Mucosa of rectum (tissue), 2 donors: Measurements from ENCODE around the gene AURKA.
A peak's percentile ranks its signal among the peaks of the same experiment; 100 is the strongest.
"Not testable (repeated sequence)": the region's sequence is repeated elsewhere in the genome, so short reads cannot be mapped to it uniquely, and the experiment has no call there.

Source experiments
- H3K27ac ChIP-seq, 2 donors: one replicate each; pipeline ENCODE4 v1.7.0; 2013; ENCODE audit warnings: inconsistent platforms in 2 of 2, low read depth in 2 of 2, low read length in 2 of 2
- H3K27me3 ChIP-seq, 2 donors: one replicate each; pipeline ENCODE4 v1.7.0; 2013; ENCODE audit warnings: low read length in 2 of 2; ENCODE audit not compliant: control insufficient read depth in 2 of 2, insufficient read depth in 2 of 2
- H3K36me3 ChIP-seq, 2 donors: one replicate each; pipeline ENCODE4 v1.7.0; 2013; ENCODE audit warnings: low read length in 2 of 2; ENCODE audit not compliant: control insufficient read depth in 2 of 2, insufficient read depth in 2 of 2
- H3K4me1 ChIP-seq, 2 donors: one replicate each; pipeline ENCODE4 v1.7.0; 2013; ENCODE audit warnings: low read length in 2 of 2, mild to moderate bottlenecking in 1 of 2; ENCODE audit not compliant: control insufficient read depth in 2 of 2, insufficient read depth in 2 of 2
- H3K4me3 ChIP-seq, 2 donors: one replicate each; pipeline ENCODE4 v1.7.0; 2013; ENCODE audit warnings: low read length in 2 of 2
- H3K9ac ChIP-seq, 2 donors: one replicate each; pipeline ENCODE4 v1.7.0; 2013; ENCODE audit warnings: low read length in 2 of 2, low read depth in 1 of 2, mild to moderate bottlenecking in 1 of 2
- H3K9me3 ChIP-seq, 2 donors: one replicate each; pipeline ENCODE4 v1.7.0; 2013; ENCODE audit warnings: low read length in 2 of 2; ENCODE audit not compliant: control insufficient read depth in 2 of 2
- donor health status: healthy.
- donor health status: Normal muscosa, but diverticular disease.

The AURKA gene

DNA sequence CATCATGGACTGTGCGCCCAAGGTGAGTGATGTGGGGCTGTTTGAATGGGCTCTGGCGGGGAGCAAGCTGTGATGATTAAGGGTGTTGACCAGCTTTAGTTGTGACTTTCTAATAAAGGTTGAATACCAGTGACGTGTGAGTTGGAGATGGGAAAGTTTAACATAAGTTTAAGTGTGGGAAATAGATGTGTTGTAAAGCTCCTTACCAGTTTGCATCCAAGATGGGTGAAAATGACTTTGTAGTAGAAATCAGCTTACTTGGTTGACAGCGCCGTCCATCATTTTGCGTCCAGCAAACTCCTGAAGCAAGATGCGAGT lies 20.4 kb upstream of the AURKA start:
- Histone ChIP-seq H3K4me3 (peak overlapping the region; percentile 28 to 68), H3K27me3 (no peaks in the 10 kb centered on the region), H3K27ac (peak overlapping the region; percentile 20 to 72), H3K4me1 (peaks cover 0 to 1% of the 10 kb centered on the region in 2 donors), H3K9ac (peak overlapping the region; percentile 0 to 42), H3K9me3 (no peaks in the 10 kb centered on the region), H3K36me3 (peaks cover 4 to 6% of the 10 kb centered on the region in 2 donors)

DNA sequence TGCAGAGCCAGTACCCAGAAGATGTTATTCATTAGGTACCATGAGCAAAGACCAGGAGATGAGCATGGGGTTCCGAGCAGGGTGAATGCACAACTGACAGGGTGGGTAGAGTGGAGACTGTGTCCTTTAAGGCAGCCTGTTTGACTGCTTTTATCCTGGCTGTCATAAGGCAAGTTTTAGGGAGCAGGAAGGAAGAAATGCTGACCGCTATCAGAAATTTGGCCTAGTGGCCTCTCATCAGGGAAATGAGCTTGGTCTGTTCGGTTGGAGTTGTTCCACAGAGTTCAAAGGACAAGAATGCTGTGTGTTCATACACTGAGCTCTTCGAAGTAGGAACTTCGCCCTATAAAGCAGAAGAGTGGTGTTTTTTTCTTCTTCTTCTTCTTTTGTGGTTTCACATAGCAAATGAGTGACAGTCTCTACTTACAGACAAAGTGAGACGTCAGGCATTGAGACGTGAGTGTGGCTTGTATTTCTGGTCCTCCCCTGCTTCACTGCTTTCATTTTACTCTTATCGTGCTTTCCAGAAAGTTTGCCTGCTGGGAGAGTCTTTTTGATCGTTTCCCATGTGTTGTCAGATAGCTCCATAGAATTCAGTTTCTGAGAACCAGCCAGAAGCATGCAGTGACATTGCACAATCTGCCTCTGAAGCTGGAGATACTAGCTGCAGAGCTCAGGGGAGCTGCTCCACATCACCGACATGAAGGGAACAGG lies 19.9 kb upstream of the AURKA start, which contains the start of gene CASS4:
TSS of gene CASS4 (plus strand) at position 502 of the 714 bp plus-strand sequence. CDS start at position 701, 199 bp downstream.
- Histone ChIP-seq H3K36me3 (peaks cover 9 to 11% of the 10 kb centered on the region in 2 donors), H3K9ac (peak within 1 kb of the TSS; percentile 0 to 42), H3K4me1 (no peaks in the 10 kb centered on the region), H3K4me3 (peak within 1 kb of the TSS; percentile 28 to 68), H3K9me3 (no peaks in the 10 kb centered on the region), H3K27ac (peak within 1 kb of the TSS; percentile 20 to 72), H3K27me3 (no peaks in the 10 kb centered on the region)

DNA sequence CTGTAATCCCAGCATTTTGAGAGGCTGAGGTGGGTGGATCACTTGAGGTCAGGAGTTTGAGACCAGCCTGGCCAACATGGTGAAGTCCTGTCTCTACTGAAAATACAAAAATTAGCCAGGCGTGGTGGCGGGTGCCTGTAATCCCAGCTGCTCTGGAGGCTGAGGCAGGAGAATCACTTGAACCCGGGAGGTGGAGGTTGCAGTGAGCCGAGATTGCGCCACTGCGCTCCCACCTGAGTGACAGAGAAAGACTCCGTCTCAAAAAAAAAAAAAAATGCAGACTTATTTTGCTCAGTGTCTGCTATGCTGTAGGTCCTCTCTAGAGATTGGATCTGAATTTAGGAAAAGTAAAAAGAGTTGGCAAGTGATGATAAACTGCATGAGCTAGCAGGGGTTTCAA lies 19.3 kb upstream of the AURKA start:
- not testable (repeated sequence) for H3K4me1 ChIP-seq, H3K27me3 ChIP-seq, H3K9me3 ChIP-seq, H3K9ac ChIP-seq
- H3K36me3 ChIP-seq: peaks cover 9 to 16% of the 10 kb centered on the region in 2 donors
- peak overlapping the region in 1 of 2 donors; percentile 68 for H3K4me3 ChIP-seq
- peak overlapping the region; percentile 20 to 72 for H3K27ac ChIP-seq

DNA sequence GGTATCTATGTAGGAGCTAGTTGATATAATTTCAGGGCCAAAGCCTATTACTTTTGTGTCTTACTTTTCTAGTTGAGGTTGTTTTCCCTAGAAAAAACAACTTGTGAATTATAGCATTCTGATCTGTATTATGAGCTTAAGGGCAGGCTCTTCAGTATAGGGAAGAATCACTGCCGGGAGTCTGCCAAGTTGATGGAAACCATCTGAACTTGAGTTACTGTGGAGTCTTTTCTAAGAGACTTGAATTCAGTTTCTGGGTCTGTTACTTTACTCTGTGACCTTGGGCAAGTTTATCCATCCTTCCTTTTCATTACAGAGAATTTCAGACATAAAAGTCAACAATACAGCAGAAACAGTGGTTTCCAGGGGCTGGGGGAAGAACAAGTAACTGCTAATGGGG lies 17.9 kb upstream of the AURKA start:
- Histone ChIP-seq H3K4me1 (no peaks in the 10 kb centered on the region), H3K27ac (no peak overlapping the region)

DNA sequence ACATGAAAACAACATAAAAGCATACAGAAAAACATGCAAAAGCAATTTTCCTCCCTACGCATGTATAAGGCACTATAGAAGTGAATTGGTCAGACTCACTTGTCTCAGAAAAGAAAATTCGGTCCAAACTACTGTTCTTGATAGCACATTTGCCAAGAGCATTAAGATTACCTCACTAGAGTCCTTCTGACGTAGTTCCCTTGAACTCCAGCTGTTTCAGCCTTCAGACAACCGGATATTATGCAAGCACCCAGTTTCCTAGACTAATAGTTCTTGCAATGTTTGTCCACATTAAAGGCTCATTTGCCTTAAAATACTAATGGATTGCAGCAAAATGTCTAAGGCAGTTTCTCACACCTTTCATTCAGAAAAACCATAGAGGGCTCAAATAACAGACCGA lies 17.5 kb upstream of the AURKA start:
- Histone ChIP-seq H3K4me1 (no peaks in the 10 kb centered on the region), H3K9ac (no peak overlapping the region), H3K9me3 (no peaks in the 10 kb centered on the region), H3K27ac (no peak overlapping the region), H3K36me3 (peaks cover 18 to 29% of the 10 kb centered on the region in 2 donors), H3K27me3 (no peaks in the 10 kb centered on the region), H3K4me3 (no peak overlapping the region)

More for the DNA sequence above, 17.9 kb upstream of the AURKA start:
- Histone ChIP-seq H3K4me3 (no peak overlapping the region), H3K9ac (no peak overlapping the region), H3K27me3 (no peaks in the 10 kb centered on the region), H3K36me3 (peaks cover 18 to 29% of the 10 kb centered on the region in 2 donors), H3K9me3 (no peaks in the 10 kb centered on the region)

DNA sequence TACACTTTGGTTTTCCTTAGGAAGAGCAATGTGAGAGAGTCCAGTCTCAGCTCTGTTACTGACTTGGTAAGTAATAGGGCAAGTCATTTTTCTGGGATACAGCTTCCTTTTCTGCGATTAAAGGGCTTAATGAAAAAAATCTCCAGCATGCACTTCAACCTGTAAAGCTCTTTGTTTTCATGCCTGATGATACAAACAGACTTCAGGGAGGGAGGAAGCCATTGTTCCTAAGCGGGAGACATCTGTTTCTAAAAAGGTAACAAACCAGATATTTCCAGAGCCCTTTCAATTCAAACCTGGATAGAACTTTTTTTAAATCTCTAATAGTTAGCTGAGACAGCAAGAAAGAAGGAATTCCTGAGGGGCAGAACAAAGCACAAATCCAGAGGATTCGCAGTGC lies 14.9 kb upstream of the AURKA start:
- no peaks in the 10 kb centered on the region for H3K4me1 ChIP-seq
- H3K36me3 ChIP-seq: peaks cover 32 to 44% of the 10 kb centered on the region in 2 donors
- no peak overlapping the region for H3K4me3 ChIP-seq
- no peak overlapping the region for H3K27ac ChIP-seq
- H3K27me3 ChIP-seq: no peaks in the 10 kb centered on the region
- no peak overlapping the region for H3K9ac ChIP-seq
- H3K9me3 ChIP-seq: no peaks in the 10 kb centered on the region

DNA sequence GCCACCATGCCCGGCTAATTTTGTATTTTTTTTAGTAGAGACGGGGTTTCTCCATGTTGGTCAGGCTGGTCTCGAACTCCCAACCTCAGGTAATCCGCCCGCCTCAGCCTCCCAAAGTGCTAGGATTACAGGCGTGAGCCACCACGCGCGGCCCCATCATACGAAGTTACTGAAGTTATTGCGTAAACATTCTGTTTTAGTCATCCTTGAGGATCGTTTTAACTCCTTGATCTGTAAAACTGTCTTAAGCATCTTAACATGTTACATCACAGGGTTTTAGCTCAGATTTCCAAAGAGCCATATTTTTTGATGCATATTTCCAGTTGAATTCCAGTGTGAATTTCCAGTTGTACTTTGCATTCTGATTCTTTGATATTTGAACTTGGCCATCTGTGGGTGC lies 13.3 kb upstream of the AURKA start:
- not testable (repeated sequence) for H3K4me1 ChIP-seq, H3K9me3 ChIP-seq, H3K9ac ChIP-seq, H3K27me3 ChIP-seq, H3K27ac ChIP-seq, H3K4me3 ChIP-seq
- H3K36me3 ChIP-seq: peaks cover 39 to 54% of the 10 kb centered on the region in 2 donors

DNA sequence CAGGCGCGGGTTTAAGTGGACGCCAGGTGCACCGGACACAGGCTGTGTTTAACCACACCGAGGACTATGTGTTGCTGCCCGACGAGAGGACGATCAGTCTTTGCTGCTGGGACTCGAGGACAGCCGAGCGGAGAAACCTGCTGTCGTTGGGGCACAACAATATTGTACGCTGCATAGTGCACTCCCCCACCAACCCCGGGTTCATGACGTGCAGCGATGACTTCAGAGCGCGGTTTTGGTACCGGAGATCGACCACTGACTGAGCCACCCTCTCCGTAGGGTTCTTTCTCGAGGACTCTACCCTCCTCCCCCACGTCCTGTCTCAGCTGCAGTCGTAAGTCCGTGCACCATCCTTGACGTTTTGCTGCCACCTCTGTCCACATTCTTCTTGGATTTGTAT lies 11.4 kb upstream of the AURKA start:
- H3K36me3 ChIP-seq: peaks cover 52 to 72% of the 10 kb centered on the region in 2 donors
- H3K27ac ChIP-seq: no peak overlapping the region
- no peak overlapping the region for H3K4me3 ChIP-seq
- H3K27me3 ChIP-seq: no peaks in the 10 kb centered on the region
- H3K9ac ChIP-seq: no peak overlapping the region
- no peaks in the 10 kb centered on the region for H3K9me3 ChIP-seq
- no peaks in the 10 kb centered on the region for H3K4me1 ChIP-seq

DNA sequence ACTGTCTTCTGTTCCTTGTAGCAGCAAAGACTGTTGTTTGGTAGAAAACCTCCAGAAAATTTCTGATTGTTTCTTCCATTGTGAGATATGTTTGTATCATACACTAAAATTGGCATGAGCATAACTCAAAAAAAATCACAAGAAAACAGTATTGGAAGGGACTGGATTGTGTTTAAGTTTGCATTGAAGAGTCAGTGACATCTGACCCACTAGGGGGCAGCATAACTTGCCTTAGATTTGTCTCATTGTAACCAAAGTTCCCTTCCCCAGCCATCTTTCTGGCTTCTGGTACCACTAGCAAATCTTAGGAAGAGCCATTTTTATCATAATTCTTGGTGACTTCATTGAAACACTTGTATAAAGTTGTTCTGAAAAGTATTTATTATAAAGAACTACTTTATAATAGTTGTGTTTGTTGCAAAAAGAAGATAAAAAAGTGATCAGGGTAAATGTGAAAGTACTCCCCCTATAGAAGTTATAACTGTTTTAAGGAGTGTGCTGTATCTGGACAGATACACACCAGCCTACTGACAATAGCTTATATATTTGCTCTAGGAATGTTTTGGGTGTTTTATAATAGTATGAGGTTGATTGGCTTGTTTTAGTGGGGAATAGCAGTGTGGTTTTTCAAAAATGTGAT lies 8.1 kb upstream of the AURKA start:
- Histone ChIP-seq H3K4me3 (no peak overlapping the region), H3K9ac (no peak overlapping the region), H3K27me3 (no peaks in the 10 kb centered on the region), H3K9me3 (no peaks in the 10 kb centered on the region), H3K4me1 (no peaks in the 10 kb centered on the region), H3K27ac (no peak overlapping the region), H3K36me3 (peaks cover 65 to 75% of the 10 kb centered on the region in 2 donors)

DNA sequence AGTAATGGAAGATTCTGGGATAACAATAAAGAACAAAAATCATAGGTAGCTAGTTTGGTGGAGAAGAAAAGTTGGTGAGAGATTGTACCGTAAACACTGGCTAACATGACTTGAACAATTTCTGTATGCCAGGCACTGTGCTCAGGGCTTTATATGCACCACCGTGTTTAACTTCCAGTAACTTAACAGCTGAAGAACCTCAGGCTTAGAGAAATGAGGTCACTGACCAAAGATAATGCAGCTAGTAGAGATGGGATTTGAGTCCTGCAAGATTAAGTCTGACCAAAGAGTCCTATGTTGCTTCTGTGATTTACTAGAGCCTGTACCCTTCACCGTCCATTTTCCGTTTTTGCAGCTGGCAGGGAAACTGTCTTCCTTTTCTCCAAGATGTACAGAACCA lies 3.2 kb upstream of the AURKA start:
- H3K4me1 ChIP-seq: peaks cover 17 to 18% of the 10 kb centered on the region in 2 donors
- no peaks in the 10 kb centered on the region for H3K27me3 ChIP-seq
- H3K4me3 ChIP-seq: no peak overlapping the region
- H3K36me3 ChIP-seq: peaks cover 43 to 49% of the 10 kb centered on the region in 2 donors
- H3K9me3 ChIP-seq: no peaks in the 10 kb centered on the region
- H3K9ac ChIP-seq: no peak overlapping the region
- no peak overlapping the region for H3K27ac ChIP-seq
